ENCODE measurements around the gene MACROD1. TPM values are rescaled to one million over a fixed set of nuclear protein-coding genes. Genes with fewer than 3 reads are reported as not detected.
A peak's percentile ranks its signal among the peaks of the same experiment; 100 is the strongest.

The MACROD1 gene
- total and polyA plus RNA-seq, 2 donors (not counting 3 experiments of a cell fraction or from before 2014, with no cell fraction given) = 11.0 to 16.2 TPM

- CTCF ChIA-PET = interaction anchor here (0.6 to 3.3 kb wide), 17 partner anchors 10 to 186 kb away, joined by 3 to 27 read pairs (median 4); partner anchors contain the start of genes BAD, CATSPERZ, FKBP2 and MACROD1
- H3K9me3 ChIP-seq (replicated peaks; ENCODE audit: control insufficient read depth, insufficient read depth, low read length) = no peaks in the 10 kb centered on the region
- no TSS peak for BruUV-seq (replicated peaks)
- peaks cover 24% of the 10 kb centered on the region for H3K79me2 ChIP-seq (ENCODE audit: control insufficient read depth, insufficient read depth, low read length)
- H2AFZ ChIP-seq (ENCODE audit: low read depth, low read length) = peak within 1 kb of the TSS; percentile 29
- peak within 1 kb of the TSS; percentile 64 for H3K27ac ChIP-seq (ENCODE audit: insufficient read depth, low read depth, low read length)
- POLR2A ChIA-PET = interaction anchor here (0.6 to 1.7 kb wide), 11 partner anchors 16 to 185 kb away, joined by 3 to 6 read pairs (median 4); partner anchors contain the start of genes FERMT3, MACROD1, PRDX5 and TRMT112
- H3K9ac ChIP-seq (replicated peaks; ENCODE audit: extremely low read depth, insufficient read depth, low read length) = peak within 1 kb of the TSS; percentile 81
- H3K9me1 ChIP-seq (replicated peaks; ENCODE audit: control insufficient read depth, extremely low read depth, insufficient read depth, low read length) = no peaks in the 10 kb centered on the region
- peak; percentile 7 for TF ChIP-seq MYC (IDR thresholded peaks at IDR 0.05; ENCODE audit: low read depth, low read length)
- TF ChIP-seq MAX (IDR thresholded peaks at IDR 0.05; ENCODE audit: insufficient read depth, insufficient read length) = peak; percentile 42
- peak; percentile 84 for TF ChIP-seq POLR2AphosphoS5 (IDR thresholded peaks at IDR 0.05; ENCODE audit: insufficient read depth, low read depth, low read length)
- no peak for TF ChIP-seq GATA2 (IDR thresholded peaks at IDR 0.05; ENCODE audit: insufficient read depth, insufficient read length, low read depth, low read length)
- TF ChIP-seq JUN (IDR thresholded peaks at IDR 0.05; ENCODE audit: borderline replicate concordance, insufficient read depth, insufficient read length, low read depth) = no peak
- TF ChIP-seq EZH2 (IDR thresholded peaks at IDR 0.05; ENCODE audit: borderline replicate concordance, low read depth, low read length, severe bottlenecking) = no peak
- peak; percentile 30 to 67 for TF ChIP-seq CTCF (IDR thresholded peaks at IDR 0.05; ENCODE audit: extremely low read depth in 1 of 2, insufficient read depth in 1 of 2, low read depth in 1 of 2, low read length in 2 of 2)
- peak within 1 kb of the TSS; percentile 17 to 65 (median 56) for H3K4me3 ChIP-seq (replicated peaks in 1 of 3; ENCODE audit: insufficient read depth in 1 of 3, low read depth in 1 of 3, low read length in 3 of 3)
- peak; percentile 100 for DNase-seq (ENCODE audit: low read depth, low spot score)
- H3K27me3 ChIP-seq (ENCODE audit: control insufficient read depth in 2 of 2, insufficient read depth in 2 of 2, low read length in 2 of 2) = no peaks in the 10 kb centered on the region
- peak within 1 kb of the TSS; percentile 79 for H3K4me2 ChIP-seq (ENCODE audit: insufficient read depth, low read length)
- dilution Hi-C loops (cut with MboI; ENCODE audit: extremely low pct_ligation_motif_present, low sequenced_read_pairs) (no loop called here), intact Hi-C loops (cut with micrococcal nuclease) (loop anchor here (1.0 to 5.0 kb wide), 5 partner anchors 20 to 119 kb away; partner anchors contain the start of genes DNAJC4, ESRRA, GPR137 and MACROD1)
- peak; percentile 100 for FAIRE-seq
- peaks cover 0 to 2% of the 10 kb centered on the region in 2 experiments for H3K36me3 ChIP-seq (ENCODE audit: control insufficient read depth in 2 of 2, extremely low read depth in 1 of 2, insufficient read depth in 2 of 2, low read length in 2 of 2)
- no peaks in the 10 kb centered on the region for H4K20me1 ChIP-seq (replicated peaks; ENCODE audit: control insufficient read depth, extremely low read depth, insufficient read depth, low read length)
- peaks cover 14% of the 10 kb centered on the region for H3K4me1 ChIP-seq (ENCODE audit: control insufficient read depth, extremely low read depth, insufficient read depth, low read length)
These were observed 20.0 kb upstream of the MACROD1 start, which contains the start of gene STIP1 for GRCh38 chr11:64185693-64186491. TSS of gene STIP1 (plus strand) at chr11:64186171. CDS start at chr11:64186262, 91 bp downstream.

Measured in endothelial cell of umbilical vein (primary cell).